Brain microvascular endothelial cell (primary cell): ENCODE results near the gene KTI12.
"Not testable (repeated sequence)": the region's sequence is repeated elsewhere in the genome, so short reads cannot be mapped to it uniquely, and the experiment has no call there.

Source experiments
- DNase-seq: peaks from one replicate; pipeline ENCODE4 v3.0.0-alpha.2; 2020
- H3K27ac ChIP-seq: fragments of 250-450 bp; sonication (Bioruptor Pico); 2 replicates; pipeline ENCODE4 v1.5.1; 2020; ENCODE audit warnings: mild to moderate bottlenecking, moderate library complexity
- H3K27me3 ChIP-seq: fragments of 250-450 bp; sonication (Bioruptor Pico); replicated peaks from 2 replicates; pipeline ENCODE4 v1.5.1; 2020; ENCODE audit warnings: mild to moderate bottlenecking
- H3K36me3 ChIP-seq: fragments of 250-450 bp; sonication (Bioruptor Pico); replicated peaks from 2 replicates; pipeline ENCODE4 v1.5.1; 2020; ENCODE audit warnings: mild to moderate bottlenecking
- H3K4me3 ChIP-seq: 2 replicates; pipeline ENCODE4 v1.5.1; 2011; ENCODE audit warnings: low read depth, mild to moderate bottlenecking, control low read depth, low read length, moderate library complexity
- CTCF ChIP-seq: IDR thresholded peaks from 2 replicates; pipeline ENCODE4 v1.5.1; 2011; ENCODE audit warnings: low read depth, mild to moderate bottlenecking, moderate library complexity, low read length, control low read depth, inconsistent platforms; ENCODE audit errors: missing control alignments
- in situ Hi-C: cut with HindIII; loops from 2 replicates; pipeline ENCODE4 v1.10.0; 2017; ENCODE audit warnings: low sequenced_read_pairs, low pct_ligation_motif_present

The KTI12 gene, protein sequence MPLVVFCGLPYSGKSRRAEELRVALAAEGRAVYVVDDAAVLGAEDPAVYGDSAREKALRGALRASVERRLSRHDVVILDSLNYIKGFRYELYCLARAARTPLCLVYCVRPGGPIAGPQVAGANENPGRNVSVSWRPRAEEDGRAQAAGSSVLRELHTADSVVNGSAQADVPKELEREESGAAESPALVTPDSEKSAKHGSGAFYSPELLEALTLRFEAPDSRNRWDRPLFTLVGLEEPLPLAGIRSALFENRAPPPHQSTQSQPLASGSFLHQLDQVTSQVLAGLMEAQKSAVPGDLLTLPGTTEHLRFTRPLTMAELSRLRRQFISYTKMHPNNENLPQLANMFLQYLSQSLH

GRCh38 chr1:52033190-52034049 is at the start of gene KTI12:
Gene KTI12, minus strand, starts transcription at chr1:52033810. Its CDS starts 49 bp downstream, at chr1:52033761.
- in situ Hi-C loops, result no loop called here
- TF ChIP-seq CTCF, result no peak
- no peaks in the 10 kb centered on the region for H3K27me3 ChIP-seq
- no peaks in the 10 kb centered on the region for H3K36me3 ChIP-seq
- DNase-seq, result peak; percentile 85
- peak within 1 kb of the TSS; percentile 99 for H3K4me3 ChIP-seq
- H3K27ac ChIP-seq, result peak within 1 kb of the TSS; percentile 96

DNA sequence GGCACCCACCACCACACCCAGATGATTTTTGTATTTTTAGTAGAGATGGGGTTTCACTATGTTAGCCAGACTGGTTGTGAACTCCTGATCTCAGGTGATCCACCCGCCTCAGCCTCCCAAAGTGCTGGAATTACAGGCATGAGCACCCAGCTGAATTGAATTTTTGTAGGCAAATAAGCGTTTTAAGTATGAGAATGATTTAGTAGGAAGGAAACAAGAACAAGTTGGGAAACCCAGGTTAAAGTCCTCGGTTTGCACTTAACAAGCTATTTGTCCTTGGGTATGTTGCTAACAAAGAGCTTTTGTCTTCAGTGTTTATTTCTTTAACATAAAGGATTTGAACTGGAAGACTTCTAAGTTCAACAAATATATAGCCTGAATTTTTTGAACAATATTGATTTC is 46.4 kb upstream of the KTI12 start:
- in situ Hi-C loops, result no loop called here
- Histone ChIP-seq H3K27ac (no peak overlapping the region), H3K27me3 (no peaks in the 10 kb centered on the region), H3K4me3 (no peak overlapping the region), H3K36me3 (peaks cover 8% of the 10 kb centered on the region)
- TF ChIP-seq CTCF, result no peak
- no peak for DNase-seq

DNA sequence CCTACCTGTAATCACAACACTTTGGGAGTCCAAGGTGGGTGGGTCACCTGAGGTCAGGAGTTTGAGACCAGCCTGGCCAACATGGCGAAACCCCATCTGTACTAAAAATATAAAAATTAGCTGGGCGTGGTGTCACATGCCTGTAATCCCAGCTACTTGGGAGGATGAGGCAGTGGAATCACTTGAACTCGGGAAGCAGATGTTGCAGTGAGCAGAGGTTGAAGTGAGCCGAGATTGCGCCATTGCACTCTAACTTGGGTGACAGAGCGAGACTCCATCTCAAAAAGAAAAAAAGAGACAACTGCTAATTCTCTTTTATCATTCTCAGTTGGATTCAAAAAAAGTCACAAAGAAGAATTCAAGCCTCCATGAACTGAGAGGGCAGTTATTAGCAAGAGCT is 43.7 kb upstream of the KTI12 start:
- H3K27ac ChIP-seq, DNase-seq, in situ Hi-C loops, H3K4me3 ChIP-seq, H3K27me3 ChIP-seq, H3K36me3 ChIP-seq: not testable (repeated sequence)

DNA sequence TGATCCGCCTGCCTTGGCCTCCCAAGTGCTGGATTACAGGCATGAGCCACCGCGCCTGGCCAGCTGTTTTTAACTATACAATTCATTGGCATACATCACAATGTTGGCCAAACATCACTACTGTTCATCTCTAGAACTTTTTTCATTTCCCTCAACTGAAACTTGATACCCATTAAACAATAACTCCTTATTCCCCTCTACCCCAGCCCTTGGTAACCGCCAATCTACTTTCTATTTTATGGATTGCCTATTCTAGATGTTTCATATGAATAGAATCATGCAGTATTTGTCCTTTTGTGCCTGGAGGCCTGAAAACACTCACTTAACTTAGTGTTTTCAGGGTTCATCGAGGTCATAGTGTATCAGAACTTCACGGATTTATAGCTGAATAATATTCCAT is 38.7 kb upstream of the KTI12 start:
- no peak for TF ChIP-seq CTCF
- Histone ChIP-seq H3K4me3 (no peak overlapping the region), H3K36me3 (peaks cover 20% of the 10 kb centered on the region), H3K27ac (no peak overlapping the region), H3K27me3 (no peaks in the 10 kb centered on the region)
- in situ Hi-C loops, result no loop called here
- no peak for DNase-seq

DNA sequence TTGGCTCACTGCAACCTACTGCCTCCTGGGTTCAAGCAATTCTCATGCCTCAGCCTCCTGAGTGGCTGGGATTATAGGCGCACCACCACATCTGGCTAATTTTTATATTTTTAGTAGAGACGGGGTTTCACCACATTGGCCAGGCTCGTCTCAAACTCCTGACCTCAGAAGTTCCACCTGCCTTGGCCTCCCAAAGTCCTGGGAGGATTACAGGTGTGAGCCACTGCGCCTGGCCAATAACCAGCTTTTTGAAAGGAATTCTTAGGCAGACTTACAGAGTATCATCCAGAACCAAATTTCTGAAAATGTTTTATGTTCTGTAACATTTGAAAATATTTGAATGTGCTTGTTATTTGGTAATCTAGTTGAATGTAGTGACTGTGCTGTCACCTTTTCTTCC is 37.1 kb upstream of the KTI12 start:
- TF ChIP-seq CTCF, result no peak
- in situ Hi-C loops, result no loop called here
- Histone ChIP-seq H3K4me3 (no peak overlapping the region), H3K27me3 (no peaks in the 10 kb centered on the region), H3K36me3 (peaks cover 30% of the 10 kb centered on the region), H3K27ac (no peak overlapping the region)
- no peak for DNase-seq

DNA sequence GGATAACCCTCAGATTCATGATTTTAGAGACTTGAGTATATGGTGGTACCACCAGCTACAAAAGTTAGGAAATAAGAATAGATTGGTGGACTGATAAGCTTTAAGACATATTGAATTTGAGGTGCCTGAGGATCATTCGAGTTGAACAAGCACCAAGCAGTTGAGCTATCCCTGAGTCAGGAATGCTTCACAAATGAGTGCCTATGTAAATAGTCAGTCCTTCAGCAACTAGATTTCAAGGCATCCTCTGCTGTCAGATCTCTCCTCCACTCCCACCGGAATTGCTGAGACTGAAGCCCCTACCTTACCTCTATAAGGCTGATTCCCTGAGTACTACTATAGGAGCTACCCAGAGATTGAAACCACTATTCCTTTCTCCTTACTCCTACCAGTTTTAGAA is 29.6 kb upstream of the KTI12 start:
- no peaks in the 10 kb centered on the region for H3K27me3 ChIP-seq
- H3K36me3 ChIP-seq, result peaks cover 56% of the 10 kb centered on the region
- TF ChIP-seq CTCF, result no peak
- no peak overlapping the region for H3K27ac ChIP-seq
- no peak overlapping the region for H3K4me3 ChIP-seq
- DNase-seq, result no peak
- in situ Hi-C loops, result no loop called here
